ENCODE data around the gene CKS1B. TPM values are rescaled to one million over a fixed set of nuclear protein-coding genes. Genes with fewer than 3 reads are reported as not detected.

The CKS1B gene
- total RNA-seq = 10 to 100 TPM in 1 of 4 donors, 1 to 10 TPM in 3; 3.6 to 15.7 (median 7.9) TPM

- in situ Hi-C loops (cut with MboI; ENCODE audit: low sequenced_read_pairs in 4 of 4) = loop anchor here in 1 of 4 donors (25.0 kb wide), 1 partner anchor 88 kb away; the partner anchor contains the start of genes ADAM15 and EFNA4
- Histone ChIP-seq H3K4me3 (peak within 1 kb of the TSS; percentile 67 to 75 (median 74)), H3K9me3 (no peaks in the 10 kb centered on the region), H3K4me1 (peaks cover 49 to 54% of the 10 kb centered on the region in 2 donors), H3K36me3 (no peaks in the 10 kb centered on the region), H3K27ac (peak within 1 kb of the TSS; percentile 93 to 96 (median 95)), H3K27me3 (no peaks in the 10 kb centered on the region)
- ATAC-seq = peak; percentile 83
- intact Hi-C loops (cut with DNase I; ENCODE audit: low total_unique reads) = loop anchor here (1.0 to 5.0 kb wide), 4 partner anchors 9 to 113 kb away; partner anchors contain the start of genes ADAM15 and FLAD1
- TF ChIP-seq CTCF (IDR thresholded peaks at IDR 0.05 in 4 of 5, conservative IDR thresholded peaks at IDR 0.05 in 1 of 5) (no peak), POLR2A (IDR thresholded peaks at IDR 0.05) (peak; percentile 72 to 73)
- DNase-seq = peak; percentile 97 to 99
Observed at GRCh38 chr1:154974102-154974807, at the start of gene CKS1B. Gene CKS1B (plus strand): TSS chr1:154974681. CDS start chr1:154974746, 65 bp downstream.

- intact Hi-C loops (cut with DNase I; ENCODE audit: low total_unique reads) (no loop called here), in situ Hi-C loops (cut with MboI; ENCODE audit: low sequenced_read_pairs in 4 of 4) (no loop called here)
- no peak overlapping the region for H3K4me3 ChIP-seq
- ATAC-seq = no peak
- peaks cover 0 to 39% of the 10 kb centered on the region in 2 donors for H3K36me3 ChIP-seq
- no peaks in the 10 kb centered on the region for H3K4me1 ChIP-seq
- TF ChIP-seq POLR2A (IDR thresholded peaks at IDR 0.05) (no peak), CTCF (IDR thresholded peaks at IDR 0.05 in 4 of 5, conservative IDR thresholded peaks at IDR 0.05 in 1 of 5) (no peak)
- H3K9me3 ChIP-seq = no peaks in the 10 kb centered on the region
- no peaks in the 10 kb centered on the region for H3K27me3 ChIP-seq
- no peak overlapping the region for H3K27ac ChIP-seq
- DNase-seq = no peak
Observed at GRCh38 chr1:154925335-154926170, 48.9 kb upstream of the CKS1B start.

- H3K27ac ChIP-seq = no peak overlapping the region
- DNase-seq = no peak
- no peak for TF ChIP-seq POLR2A (IDR thresholded peaks at IDR 0.05)
- no peak overlapping the region for H3K4me3 ChIP-seq
- intact Hi-C loops (cut with DNase I; ENCODE audit: low total_unique reads) = no loop called here
- ATAC-seq = no peak
- H3K36me3 ChIP-seq = peaks cover 0 to 39% of the 10 kb centered on the region in 2 donors
- no peaks in the 10 kb centered on the region for H3K9me3 ChIP-seq
- H3K27me3 ChIP-seq = no peaks in the 10 kb centered on the region
- in situ Hi-C loops (cut with MboI; ENCODE audit: low sequenced_read_pairs in 4 of 4) = no loop called here
- H3K4me1 ChIP-seq = no peaks in the 10 kb centered on the region
Observed at GRCh38 chr1:154926201-154926600, 48.3 kb upstream of the CKS1B start.

GRCh38 chr1:154931940-154932487 lies 42.5 kb upstream of the CKS1B start:
- H3K9me3 ChIP-seq = no peaks in the 10 kb centered on the region
- H3K27me3 ChIP-seq = no peaks in the 10 kb centered on the region
- ATAC-seq = no peak
- H3K36me3 ChIP-seq = peaks cover 0 to 9% of the 10 kb centered on the region in 2 donors
- peaks cover 7% of the 10 kb centered on the region in 2 donors for H3K4me1 ChIP-seq
- DNase-seq = no peak
- intact Hi-C loops (cut with DNase I; ENCODE audit: low total_unique reads) (no loop called here), in situ Hi-C loops (cut with MboI; ENCODE audit: low sequenced_read_pairs in 4 of 4) (no loop called here)
- H3K4me3 ChIP-seq = no peak overlapping the region
- TF ChIP-seq CTCF (IDR thresholded peaks at IDR 0.05 in 4 of 5, conservative IDR thresholded peaks at IDR 0.05 in 1 of 5) = no peak
- H3K27ac ChIP-seq = no peak overlapping the region

Measured in gastrocnemius medialis (tissue), 4 donors.